Trophoblast cell (in vitro differentiated cells and primary cell): Measurements from ENCODE around the gene CTPS2.

Source experiments
- DNase-seq, 2 donors: peaks; one replicate each; pipeline ENCODE4 v3.0.0-alpha.2; 2016
- H2AFZ ChIP-seq: 2 replicates; pipeline ENCODE4 v1.6.1; 2013; ENCODE audit warnings: low read length, moderate library complexity, mild to moderate bottlenecking; ENCODE audit not compliant: insufficient read depth, poor library complexity
- H2AK5ac ChIP-seq: 2 replicates; pipeline ENCODE4 v1.6.1; 2013; ENCODE audit warnings: mild to moderate bottlenecking, low read length
- H2BK120ac ChIP-seq: 2 replicates; pipeline ENCODE4 v1.6.1; 2013; ENCODE audit warnings: low read length, mild to moderate bottlenecking, moderate library complexity; ENCODE audit not compliant: insufficient read depth, poor library complexity
- H2BK12ac ChIP-seq: 2 replicates; pipeline ENCODE4 v1.6.1; 2013; ENCODE audit warnings: mild to moderate bottlenecking, low read length, moderate library complexity
- H2BK5ac ChIP-seq: 2 replicates; pipeline ENCODE4 v1.6.1; 2013; ENCODE audit warnings: low read length, low read depth, moderate library complexity, mild to moderate bottlenecking; ENCODE audit not compliant: poor library complexity
- H3K14ac ChIP-seq: 2 replicates; pipeline ENCODE4 v1.6.1; 2013; ENCODE audit warnings: mild to moderate bottlenecking, low read length
- H3K18ac ChIP-seq: 2 replicates; pipeline ENCODE4 v1.6.1; 2013; ENCODE audit warnings: mild to moderate bottlenecking, low read length
- H3K23ac ChIP-seq: 2 replicates; pipeline ENCODE4 v1.6.1; 2013; ENCODE audit warnings: low read length
- H3K27ac ChIP-seq: 2 replicates; pipeline ENCODE4 v1.5.1; 2013; ENCODE audit warnings: low read depth, mild to moderate bottlenecking, inconsistent platforms, low read length, moderate library complexity
- H3K27me3 ChIP-seq: 2 replicates; pipeline ENCODE4 v1.6.1; 2013; ENCODE audit warnings: inconsistent platforms, mild to moderate bottlenecking, low read length, moderate library complexity; ENCODE audit not compliant: insufficient read depth
- H3K36me3 ChIP-seq, 2 experiments: 1 replicate in 1 of 2; 2 replicates in 1 of 2; pipeline ENCODE4 v1.6.1; 2013; ENCODE audit warnings: low read length in 2 of 2, mild to moderate bottlenecking in 2 of 2, moderate library complexity in 1 of 2; ENCODE audit not compliant: insufficient read depth in 2 of 2, control insufficient read depth in 1 of 2
- H3K4ac ChIP-seq: 2 replicates; pipeline ENCODE4 v1.6.1; 2013; ENCODE audit warnings: low read depth, mild to moderate bottlenecking, low read length, moderate library complexity
- H3K4me1 ChIP-seq, 2 experiments: 1 replicate in 1 of 2; 2 replicates in 1 of 2; pipeline ENCODE4 v1.6.1; 2013; ENCODE audit warnings: low read length in 2 of 2, mild to moderate bottlenecking in 2 of 2, moderate library complexity in 1 of 2; ENCODE audit not compliant: insufficient read depth in 2 of 2, control insufficient read depth in 1 of 2
- H3K4me2 ChIP-seq: 2 replicates; pipeline ENCODE4 v1.6.1; 2013; ENCODE audit warnings: inconsistent platforms, mild to moderate bottlenecking, low read length, moderate library complexity
- H3K4me3 ChIP-seq: 2 replicates; pipeline ENCODE4 v1.5.1; 2013; ENCODE audit warnings: mild to moderate bottlenecking, low read depth, low read length, inconsistent platforms
- H3K79me1 ChIP-seq: one replicate; pipeline ENCODE4 v1.6.1; 2013; ENCODE audit warnings: low read length
- H3K79me2 ChIP-seq: 2 replicates; pipeline ENCODE4 v1.6.1; 2013; ENCODE audit warnings: low read length, mild to moderate bottlenecking; ENCODE audit not compliant: control insufficient read depth, insufficient read depth, poor library complexity
- H3K9ac ChIP-seq: 2 replicates; pipeline ENCODE4 v1.6.1; 2013; ENCODE audit warnings: mild to moderate bottlenecking, low read length
- H3K9me3 ChIP-seq: 2 replicates; pipeline ENCODE4 v1.6.1; 2013; ENCODE audit warnings: low read depth, mild to moderate bottlenecking, control low read depth, inconsistent platforms, low read length; ENCODE audit not compliant: insufficient read depth
- H4K12ac ChIP-seq: 2 replicates; pipeline ENCODE4 v1.6.1; 2013; ENCODE audit warnings: low read depth, mild to moderate bottlenecking, low read length, moderate library complexity
- H4K8ac ChIP-seq: 2 replicates; pipeline ENCODE4 v1.6.1; 2013; ENCODE audit warnings: low read depth, mild to moderate bottlenecking, low read length, moderate library complexity
- H4K91ac ChIP-seq: one replicate; pipeline ENCODE4 v1.6.1; 2013; ENCODE audit warnings: low read depth, mild to moderate bottlenecking, low read length, moderate library complexity
- WGBS: extraction: QIAGEN DNeasy Blood & Tissue Kit; methylation state at CpG from one replicate; pipeline ENCODE4 v1.1.7; 2013; ENCODE audit warnings: missing lambda C conversion rate; ENCODE audit not compliant: insufficient read length, insufficient coverage; ENCODE audit errors: extremely low coverage; 5-methylcytosine and 5-hydroxymethylcytosine counted together

The CTPS2 gene

GRCh38 chrX:16661495-16661894 lies 51.0 kb downstream of the CTPS2 start:
- no peak overlapping the region for H3K4me2 ChIP-seq
- no peaks in the 10 kb centered on the region for H3K79me1 ChIP-seq
- no CpG with 5 or more reads among the region's 2 CpGs for WGBS
- no peak overlapping the region for H4K91ac ChIP-seq
- no peak overlapping the region for H3K4ac ChIP-seq
- H3K79me2 ChIP-seq = no peaks in the 10 kb centered on the region
- no peak overlapping the region for H2BK12ac ChIP-seq
- H2BK120ac ChIP-seq = no peak overlapping the region
- no peaks in the 10 kb centered on the region for H3K9me3 ChIP-seq
- no peak overlapping the region for H2AFZ ChIP-seq
- no peak overlapping the region for H3K14ac ChIP-seq
- H2BK5ac ChIP-seq = no peak overlapping the region
- no peaks in the 10 kb centered on the region for H3K4me1 ChIP-seq
- H3K36me3 ChIP-seq = peaks cover 2 to 5% of the 10 kb centered on the region in 2 experiments
- DNase-seq = no peak
- no peaks in the 10 kb centered on the region for H3K27me3 ChIP-seq
- H4K12ac ChIP-seq = no peak overlapping the region
- H2AK5ac ChIP-seq = no peak overlapping the region
- no peak overlapping the region for H3K23ac ChIP-seq
- H3K9ac ChIP-seq = no peak overlapping the region
- H3K27ac ChIP-seq = no peak overlapping the region
- no peak overlapping the region for H3K18ac ChIP-seq
- H4K8ac ChIP-seq = no peak overlapping the region
- H3K4me3 ChIP-seq = no peak overlapping the region

- no peak overlapping the region for H3K14ac ChIP-seq
- H4K8ac ChIP-seq = no peak overlapping the region
- no peak overlapping the region for H2AK5ac ChIP-seq
- no peaks in the 10 kb centered on the region for H3K79me1 ChIP-seq
- peaks cover 0 to 2% of the 10 kb centered on the region in 2 experiments for H3K36me3 ChIP-seq
- H3K79me2 ChIP-seq = no peaks in the 10 kb centered on the region
- H2AFZ ChIP-seq = no peak overlapping the region
- WGBS = no CpG with 5 or more reads among the region's 1 CpG
- no peak overlapping the region for H3K4ac ChIP-seq
- no peak for DNase-seq
- no peak overlapping the region for H3K27ac ChIP-seq
- H4K91ac ChIP-seq = no peak overlapping the region
- H2BK120ac ChIP-seq = no peak overlapping the region
- no peak overlapping the region for H3K9ac ChIP-seq
- H3K4me1 ChIP-seq = no peaks in the 10 kb centered on the region
- H3K9me3 ChIP-seq = no peaks in the 10 kb centered on the region
- H3K4me3 ChIP-seq = no peak overlapping the region
- H3K18ac ChIP-seq = no peak overlapping the region
- no peaks in the 10 kb centered on the region for H3K27me3 ChIP-seq
- no peak overlapping the region for H3K23ac ChIP-seq
- H2BK5ac ChIP-seq = no peak overlapping the region
- no peak overlapping the region for H3K4me2 ChIP-seq
- no peak overlapping the region for H2BK12ac ChIP-seq
- no peak overlapping the region for H4K12ac ChIP-seq
Observed at GRCh38 chrX:16659321-16659720, 53.1 kb downstream of the CTPS2 start.

- H3K9me3 ChIP-seq = no peaks in the 10 kb centered on the region
- H2BK120ac ChIP-seq = no peak overlapping the region
- H3K23ac ChIP-seq = no peak overlapping the region
- no peak overlapping the region for H4K8ac ChIP-seq
- H3K27ac ChIP-seq = no peak overlapping the region
- H3K18ac ChIP-seq = no peak overlapping the region
- no peaks in the 10 kb centered on the region for H3K4me1 ChIP-seq
- H4K12ac ChIP-seq = no peak overlapping the region
- no peaks in the 10 kb centered on the region for H3K79me2 ChIP-seq
- no peak overlapping the region for H3K4ac ChIP-seq
- WGBS = no CpG with 5 or more reads among the region's 2 CpGs
- H2BK5ac ChIP-seq = no peak overlapping the region
- no peak overlapping the region for H3K4me2 ChIP-seq
- H2AK5ac ChIP-seq = no peak overlapping the region
- no peaks in the 10 kb centered on the region for H3K27me3 ChIP-seq
- H3K9ac ChIP-seq = no peak overlapping the region
- peak in 1 of 2 donors; percentile 20 for DNase-seq
- no peak overlapping the region for H4K91ac ChIP-seq
- no peak overlapping the region for H3K4me3 ChIP-seq
- no peak overlapping the region for H3K14ac ChIP-seq
- no peaks in the 10 kb centered on the region for H3K79me1 ChIP-seq
- H3K36me3 ChIP-seq = peaks cover 0 to 2% of the 10 kb centered on the region in 2 experiments
- H2BK12ac ChIP-seq = no peak overlapping the region
- H2AFZ ChIP-seq = no peak overlapping the region
Observed at GRCh38 chrX:16658284-16658683, 54.2 kb downstream of the CTPS2 start.

- Histone ChIP-seq H3K36me3 (peaks cover 0 to 4% of the 10 kb centered on the region in 2 experiments), H2BK5ac (no peak overlapping the region), H3K27ac (no peak overlapping the region), H2AFZ (no peak overlapping the region), H3K4me2 (no peak overlapping the region), H3K27me3 (no peaks in the 10 kb centered on the region), H2AK5ac (no peak overlapping the region), H4K8ac (no peak overlapping the region), H3K14ac (no peak overlapping the region), H3K79me2 (no peaks in the 10 kb centered on the region), H4K12ac (no peak overlapping the region), H4K91ac (no peak overlapping the region), H3K4ac (no peak overlapping the region), H3K9ac (no peak overlapping the region), H3K79me1 (no peaks in the 10 kb centered on the region), H3K18ac (no peak overlapping the region), H3K4me3 (no peak overlapping the region), H3K4me1 (no peaks in the 10 kb centered on the region), H2BK12ac (no peak overlapping the region), H2BK120ac (no peak overlapping the region), H3K9me3 (no peaks in the 10 kb centered on the region), H3K23ac (no peak overlapping the region)
- no peak for DNase-seq
- WGBS = no CpG with 5 or more reads among the region's 3 CpGs
Observed at GRCh38 chrX:16654093-16654492, 58.4 kb downstream of the CTPS2 start.
